Right lobe of liver (tissue), 4 donors: ENCODE measurements around the gene SLC4A11.

Experiments
- POLR2A ChIP-seq: fragments of 450-650 bp; IDR thresholded peaks from one replicate; pipeline ENCODE4 v1.6.1; 2017; ENCODE audit warnings: antibody characterized with exemption, mild to moderate bottlenecking
- TF ChIP-seq, protein P1 (sequence below), 4 donors: fragments of 200-600 bp in 3 of 4; fragments of 450-650 bp in 1 of 4; IDR thresholded peaks; one replicate each; pipeline versions ENCODE4 v1.5.1 to v1.8.0; 2016 to 2022; ENCODE audit warnings: antibody characterized with exemption in 4 of 4, mild to moderate bottlenecking in 2 of 4
- donor health status: DM: no; HTN: no; CAD: no.
- donor health status: DM: no; HTN: no; CAD: no.
- donor health status: DM: no; HTN: yes; CAD: no.

DNA sequence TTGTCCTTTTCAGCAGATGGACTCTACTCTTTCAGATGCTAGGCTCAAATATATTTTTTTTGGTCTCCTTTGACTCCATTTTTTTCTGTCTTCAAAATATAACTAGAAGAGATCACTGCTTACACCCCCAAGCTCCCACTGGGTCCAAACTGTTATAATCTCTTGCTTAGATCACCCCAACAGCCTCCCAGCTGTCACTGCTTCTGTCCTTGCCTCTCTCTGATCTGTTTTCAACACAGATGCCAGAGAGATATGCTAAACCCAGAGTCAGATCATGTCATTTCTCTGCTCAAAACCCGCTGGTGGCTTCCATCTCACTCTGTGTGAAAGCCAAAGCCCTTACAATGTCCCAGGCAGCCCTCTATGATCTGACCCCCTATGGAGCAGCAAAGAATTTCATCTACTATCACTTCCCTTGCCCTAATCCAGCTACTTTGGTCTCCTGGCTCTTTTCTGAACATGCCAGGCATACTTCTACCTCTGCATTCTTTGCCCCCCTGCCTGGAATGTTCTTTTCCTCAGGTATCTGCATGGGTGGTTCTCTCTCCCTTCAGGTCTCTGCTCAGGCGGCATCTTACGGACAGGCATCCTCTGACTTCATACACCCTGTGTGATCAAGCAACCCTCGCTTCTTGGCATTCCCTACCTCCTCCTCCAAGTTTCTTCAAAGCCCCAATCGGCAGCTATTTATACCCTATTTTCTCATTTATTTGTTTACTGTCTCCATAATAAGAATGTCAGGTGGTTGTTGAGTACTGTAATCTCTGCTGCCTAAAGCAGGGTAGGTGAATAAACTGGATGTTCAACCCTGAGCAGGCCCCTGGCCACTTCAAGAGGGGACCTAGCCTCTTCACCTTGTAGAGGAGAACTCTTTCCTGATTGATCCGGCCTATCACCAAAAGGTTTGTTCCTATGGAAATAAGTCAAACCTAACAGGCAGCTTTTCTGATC, 43.6 kb upstream of the SLC4A11 start:
- no peak for TF ChIP-seq POLR2A
- TF ChIP-seq, protein P1, sequence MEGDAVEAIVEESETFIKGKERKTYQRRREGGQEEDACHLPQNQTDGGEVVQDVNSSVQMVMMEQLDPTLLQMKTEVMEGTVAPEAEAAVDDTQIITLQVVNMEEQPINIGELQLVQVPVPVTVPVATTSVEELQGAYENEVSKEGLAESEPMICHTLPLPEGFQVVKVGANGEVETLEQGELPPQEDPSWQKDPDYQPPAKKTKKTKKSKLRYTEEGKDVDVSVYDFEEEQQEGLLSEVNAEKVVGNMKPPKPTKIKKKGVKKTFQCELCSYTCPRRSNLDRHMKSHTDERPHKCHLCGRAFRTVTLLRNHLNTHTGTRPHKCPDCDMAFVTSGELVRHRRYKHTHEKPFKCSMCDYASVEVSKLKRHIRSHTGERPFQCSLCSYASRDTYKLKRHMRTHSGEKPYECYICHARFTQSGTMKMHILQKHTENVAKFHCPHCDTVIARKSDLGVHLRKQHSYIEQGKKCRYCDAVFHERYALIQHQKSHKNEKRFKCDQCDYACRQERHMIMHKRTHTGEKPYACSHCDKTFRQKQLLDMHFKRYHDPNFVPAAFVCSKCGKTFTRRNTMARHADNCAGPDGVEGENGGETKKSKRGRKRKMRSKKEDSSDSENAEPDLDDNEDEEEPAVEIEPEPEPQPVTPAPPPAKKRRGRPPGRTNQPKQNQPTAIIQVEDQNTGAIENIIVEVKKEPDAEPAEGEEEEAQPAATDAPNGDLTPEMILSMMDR (IDR thresholded peaks at IDR 0.05): no peak
